GM10248 (cell line): Measurements from ENCODE around the gene PHACTR3.

Experiments
- CTCF ChIA-PET: fragments of 300-600 bp; sonication (Branson Sonifier 250); formaldehyde crosslinking; extraction: SDS; loops from one replicate; lab custom pipeline; 2021; ENCODE audit warnings: antibody characterized with exemption; lab: Yijun Ruan, JAX
- POLR2A ChIA-PET: fragments of 350-650 bp; sonication (Branson Sonifier 250); formaldehyde crosslinking; extraction: SDS; loops from one replicate; lab custom pipeline; 2020; ENCODE audit warnings: antibody characterized with exemption; lab: Yijun Ruan, JAX
- DNase-seq: peaks from one replicate; pipeline ENCODE4 v3.0.0; 2012; ENCODE audit errors: extremely low spot score
- TF ChIP-seq, protein P1 (sequence below): IDR thresholded peaks from 2 replicates; pipeline ENCODE4 v1.5.1; 2012; ENCODE audit warnings: mild to moderate bottlenecking, low read depth; ENCODE audit errors: extremely low read depth, missing control alignments, control extremely low read depth

Gene PHACTR3

DNA sequence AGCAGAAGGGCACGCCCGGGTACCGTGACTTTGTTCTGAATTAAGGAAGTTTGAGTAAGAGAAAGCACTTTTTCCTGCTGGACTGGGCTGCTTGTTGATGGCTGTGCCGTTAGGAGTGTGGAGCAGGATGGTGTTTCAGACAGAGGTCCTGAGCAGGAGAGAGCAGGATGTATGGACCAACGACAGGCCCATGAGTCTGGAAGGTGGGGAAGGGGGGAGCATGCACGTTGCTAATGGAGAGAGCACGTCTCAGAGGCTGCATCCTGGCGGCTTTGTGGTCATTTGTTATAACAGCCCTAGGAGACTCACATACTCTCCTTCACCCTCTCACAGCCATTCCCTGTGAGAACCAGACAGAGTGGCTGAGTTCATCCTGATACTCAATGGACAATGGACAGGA, 56.8 kb downstream of the PHACTR3 start:
- CTCF ChIA-PET = no interaction called here
- TF ChIP-seq, protein P1, sequence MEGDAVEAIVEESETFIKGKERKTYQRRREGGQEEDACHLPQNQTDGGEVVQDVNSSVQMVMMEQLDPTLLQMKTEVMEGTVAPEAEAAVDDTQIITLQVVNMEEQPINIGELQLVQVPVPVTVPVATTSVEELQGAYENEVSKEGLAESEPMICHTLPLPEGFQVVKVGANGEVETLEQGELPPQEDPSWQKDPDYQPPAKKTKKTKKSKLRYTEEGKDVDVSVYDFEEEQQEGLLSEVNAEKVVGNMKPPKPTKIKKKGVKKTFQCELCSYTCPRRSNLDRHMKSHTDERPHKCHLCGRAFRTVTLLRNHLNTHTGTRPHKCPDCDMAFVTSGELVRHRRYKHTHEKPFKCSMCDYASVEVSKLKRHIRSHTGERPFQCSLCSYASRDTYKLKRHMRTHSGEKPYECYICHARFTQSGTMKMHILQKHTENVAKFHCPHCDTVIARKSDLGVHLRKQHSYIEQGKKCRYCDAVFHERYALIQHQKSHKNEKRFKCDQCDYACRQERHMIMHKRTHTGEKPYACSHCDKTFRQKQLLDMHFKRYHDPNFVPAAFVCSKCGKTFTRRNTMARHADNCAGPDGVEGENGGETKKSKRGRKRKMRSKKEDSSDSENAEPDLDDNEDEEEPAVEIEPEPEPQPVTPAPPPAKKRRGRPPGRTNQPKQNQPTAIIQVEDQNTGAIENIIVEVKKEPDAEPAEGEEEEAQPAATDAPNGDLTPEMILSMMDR = no peak
- POLR2A ChIA-PET = no interaction called here
- no peak for DNase-seq

DNA sequence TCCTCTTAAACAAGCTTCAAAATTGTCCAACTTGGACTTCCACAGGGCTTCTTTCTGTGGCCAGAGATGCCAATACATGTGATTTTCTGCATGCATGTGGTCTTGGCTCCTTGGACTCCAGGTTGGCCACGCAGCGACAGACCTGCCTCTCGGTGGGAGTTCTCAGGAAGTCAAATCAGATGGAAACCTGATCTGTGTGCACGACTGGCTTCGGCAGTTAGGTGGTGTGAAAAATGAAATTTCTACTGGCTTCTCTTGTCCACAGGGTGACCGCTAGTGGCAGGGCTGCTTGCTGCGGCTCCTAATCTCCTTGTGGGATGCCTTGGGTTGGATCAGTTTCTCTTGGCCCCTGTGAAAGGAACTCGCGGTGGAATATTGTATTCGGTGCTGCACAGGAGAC, 57.3 kb downstream of the PHACTR3 start:
- CTCF ChIA-PET = no interaction called here
- DNase-seq = no peak
- POLR2A ChIA-PET = no interaction called here
- TF ChIP-seq, protein P1 = no peak

DNA sequence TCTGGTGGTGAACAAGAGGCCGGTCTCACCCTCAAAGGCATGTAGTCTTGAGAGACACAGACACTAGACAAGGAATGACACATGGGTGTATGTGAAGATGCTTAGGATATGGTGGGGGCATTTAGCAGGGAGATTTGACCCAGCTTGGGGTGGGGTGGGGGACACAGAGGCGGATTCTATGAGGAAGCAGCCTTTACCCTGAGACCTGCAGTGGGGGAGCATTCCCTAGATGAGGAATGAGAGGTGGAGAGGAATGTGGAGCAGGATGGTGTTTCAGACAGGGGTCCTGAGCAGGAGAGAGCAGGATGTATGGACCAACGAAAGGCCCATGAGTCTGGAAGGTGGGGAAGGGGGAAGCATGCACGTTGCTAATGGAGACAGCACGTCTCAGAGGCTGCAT, 57.8 kb downstream of the PHACTR3 start:
- POLR2A ChIA-PET = no interaction called here
- CTCF ChIA-PET = no interaction called here
- TF ChIP-seq, protein P1 = no peak
- DNase-seq = no peak

DNA sequence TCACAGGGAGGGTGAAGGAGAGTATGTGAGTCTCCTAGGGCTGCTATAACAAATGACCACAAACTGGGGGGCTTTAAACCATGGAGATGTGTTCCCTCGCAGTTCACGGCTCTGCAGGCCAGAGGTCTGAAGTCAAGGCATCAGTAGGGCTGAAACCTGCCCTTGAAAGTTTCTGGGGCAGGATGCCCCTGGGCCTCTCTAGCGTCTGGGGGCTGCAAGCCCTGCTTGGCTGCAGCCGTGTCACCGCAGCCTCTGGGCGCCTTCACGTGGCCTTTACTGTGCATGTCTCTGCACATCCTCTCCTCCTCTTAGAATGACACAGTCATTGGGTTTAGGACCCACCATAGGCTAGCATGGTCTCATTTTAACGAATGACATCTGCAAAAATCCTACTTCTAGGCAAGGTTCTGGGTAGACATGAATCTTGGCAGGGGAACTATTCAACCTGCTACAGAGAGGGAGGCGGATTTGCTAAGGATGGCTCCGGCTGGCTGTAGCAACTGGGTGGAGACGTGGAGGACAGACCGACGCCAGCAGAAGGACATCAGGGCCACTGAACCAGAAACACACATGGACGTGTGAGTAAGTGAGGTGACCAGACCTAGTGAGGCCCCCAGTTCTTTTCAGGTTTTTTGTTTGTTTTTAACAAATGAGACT, 58.6 kb downstream of the PHACTR3 start:
- POLR2A ChIA-PET = no interaction called here
- CTCF ChIA-PET = no interaction called here
- DNase-seq = no peak

DNA sequence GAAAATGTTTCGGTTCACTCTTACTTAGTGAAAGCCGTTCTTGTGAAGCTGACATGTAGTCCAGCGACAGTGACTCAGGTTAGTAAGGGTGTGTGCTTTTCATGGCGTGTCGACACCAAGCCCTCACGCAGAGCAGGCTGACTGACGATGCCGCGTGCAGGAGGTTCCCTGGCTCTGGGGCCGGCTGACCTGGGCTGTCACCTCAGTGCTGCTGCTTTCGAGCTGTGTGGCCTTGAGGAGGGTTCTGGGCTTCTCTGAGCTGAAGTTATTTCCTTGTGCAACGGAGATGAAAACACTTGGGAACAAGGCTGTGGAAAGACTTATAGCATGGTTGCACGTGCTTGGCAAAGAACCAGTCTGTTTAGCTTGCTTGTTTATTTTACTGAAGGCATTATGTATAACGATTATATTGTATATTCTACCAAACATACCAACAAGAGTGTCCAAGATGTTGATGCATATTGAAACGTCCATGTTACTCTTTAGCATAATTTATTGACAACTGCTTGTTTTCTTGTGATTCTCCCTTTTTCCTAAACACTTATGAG, 59.2 kb downstream of the PHACTR3 start:
- ChIA-PET POLR2A (no interaction called here), CTCF (no interaction called here)
- no peak for DNase-seq
- TF ChIP-seq, protein P1 = no peak

More for the DNA sequence above, 58.6 kb downstream of the PHACTR3 start:
- TF ChIP-seq, protein P1 = no peak

DNA sequence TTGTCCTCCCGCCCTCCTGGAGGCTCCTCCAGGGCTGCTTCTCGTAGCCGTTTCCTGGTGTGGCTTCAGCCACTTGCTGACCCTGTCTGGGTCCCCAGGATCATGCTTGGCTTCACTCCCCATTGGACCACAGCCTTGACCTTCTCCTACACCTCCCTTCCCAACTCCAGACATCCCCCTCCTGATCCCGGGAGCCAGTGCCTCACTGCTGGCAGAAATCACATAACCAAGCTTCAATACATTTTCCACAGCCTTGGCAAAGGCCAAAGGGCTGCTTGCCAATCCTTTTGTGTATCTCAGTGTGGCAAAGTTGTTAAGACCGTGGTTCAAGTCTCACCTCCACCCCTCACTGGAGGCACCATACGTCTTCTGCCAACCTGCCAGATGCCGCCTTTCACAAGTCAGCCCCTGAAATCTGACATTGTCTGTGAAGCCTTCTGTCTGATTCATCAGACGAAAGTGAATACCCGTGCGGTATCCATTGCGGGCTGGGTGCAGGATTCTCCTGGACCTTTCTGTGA, 60.1 kb downstream of the PHACTR3 start:
- ChIA-PET POLR2A (no interaction called here), CTCF (no interaction called here)
- DNase-seq = no peak
- TF ChIP-seq, protein P1 = no peak
